ENCODE data around the gene BPNT1. TPM values are rescaled to one million over a fixed set of nuclear protein-coding genes. Genes with fewer than 3 reads are reported as not detected.
"Not testable (repeated sequence)": the region's sequence is repeated elsewhere in the genome, so short reads cannot be mapped to it uniquely, and the experiment has no call there.

The BPNT1 gene
- polyA plus RNA-seq, 4 donors = 31.6 to 52.4 (median 48.3) TPM

GRCh38 chr1:220084460-220084859, 5.1 kb downstream of the BPNT1 start:
- DNase-seq (ENCODE audit: low read depth in 4 of 4, low spot score in 3 of 4) = no peak

GRCh38 chr1:220077887-220078286, 11.7 kb downstream of the BPNT1 start:
- DNase-seq (ENCODE audit: low read depth in 4 of 4, low spot score in 3 of 4) = no peak

- no peak for DNase-seq (ENCODE audit: low read depth in 4 of 4, low spot score in 3 of 4)
Measured at GRCh38 chr1:220076861-220077762, 12.5 kb downstream of the BPNT1 start.

GRCh38 chr1:220067269-220068204, 22.1 kb downstream of the BPNT1 start:
- DNase-seq (ENCODE audit: low read depth in 4 of 4, low spot score in 3 of 4) = no peak

- DNase-seq (ENCODE audit: low read depth in 4 of 4, low spot score in 3 of 4) = no peak
Measured at GRCh38 chr1:220062629-220063028, 27.0 kb downstream of the BPNT1 start.

- DNase-seq (ENCODE audit: low read depth in 4 of 4, low spot score in 3 of 4) = no peak
Measured at GRCh38 chr1:220060876-220061275, 28.7 kb downstream of the BPNT1 start.

- no peak for DNase-seq (ENCODE audit: low read depth in 4 of 4, low spot score in 3 of 4)
Measured at GRCh38 chr1:220056374-220056773, 33.2 kb downstream of the BPNT1 start.

- DNase-seq (ENCODE audit: low read depth in 4 of 4, low spot score in 3 of 4) = peak; percentile 83 to 91 (median 88)
Measured at GRCh38 chr1:220046052-220046930, 43.3 kb downstream of the BPNT1 start, which contains the start of gene EPRS1. Gene EPRS1 (minus strand): TSS chr1:220046505. CDS start chr1:220046388, 117 bp downstream.

- DNase-seq (ENCODE audit: low read depth in 4 of 4, low spot score in 3 of 4) = peak in 1 of 4 donors; percentile 6
Measured at GRCh38 chr1:220045356-220046051, 44.1 kb downstream of the BPNT1 start.

GRCh38 chr1:220044678-220045355, 44.8 kb downstream of the BPNT1 start:
- no peak for DNase-seq (ENCODE audit: low read depth in 4 of 4, low spot score in 3 of 4)

- DNase-seq (ENCODE audit: low read depth in 4 of 4, low spot score in 3 of 4) = no peak
Measured at GRCh38 chr1:220043646-220044045, 45.9 kb downstream of the BPNT1 start.

- no peak for DNase-seq (ENCODE audit: low read depth in 4 of 4, low spot score in 3 of 4)
Measured at GRCh38 chr1:220040028-220040596, 49.5 kb downstream of the BPNT1 start.

- no peak for DNase-seq (ENCODE audit: low read depth in 4 of 4, low spot score in 3 of 4)
Measured at GRCh38 chr1:220038640-220039039, 50.9 kb downstream of the BPNT1 start.

- not testable (repeated sequence) for DNase-seq (ENCODE audit: low read depth in 4 of 4, low spot score in 3 of 4)
Measured at GRCh38 chr1:220037810-220038209, 51.8 kb downstream of the BPNT1 start.

GRCh38 chr1:220032911-220033310, 56.7 kb downstream of the BPNT1 start:
- no peak for DNase-seq (ENCODE audit: low read depth in 4 of 4, low spot score in 3 of 4)

- DNase-seq (ENCODE audit: low read depth in 4 of 4, low spot score in 3 of 4) = no peak
Measured at GRCh38 chr1:220031287-220031686, 58.3 kb downstream of the BPNT1 start.

- DNase-seq (ENCODE audit: low read depth in 4 of 4, low spot score in 3 of 4) = no peak
Measured at GRCh38 chr1:220028346-220028895, 61.2 kb downstream of the BPNT1 start.

- no peak for DNase-seq (ENCODE audit: low read depth in 4 of 4, low spot score in 3 of 4)
Measured at GRCh38 chr1:220019071-220019470, 70.5 kb downstream of the BPNT1 start.

Data from left renal pelvis (tissue), 4 donors.